HEK293T (cell line): ENCODE data around the gene ZNF672.

ENCODE experiments used
- NFRKB ChIP-seq: fragments of 450-650 bp; IDR thresholded peaks from 2 replicates; pipeline ENCODE4 v1.6.1; 2016; ENCODE audit warnings: mild to moderate bottlenecking, moderate library complexity
- SP1 ChIP-seq: fragments of 450-650 bp; IDR thresholded peaks from 2 replicates; pipeline ENCODE4 v1.6.1; 2017

DNA sequence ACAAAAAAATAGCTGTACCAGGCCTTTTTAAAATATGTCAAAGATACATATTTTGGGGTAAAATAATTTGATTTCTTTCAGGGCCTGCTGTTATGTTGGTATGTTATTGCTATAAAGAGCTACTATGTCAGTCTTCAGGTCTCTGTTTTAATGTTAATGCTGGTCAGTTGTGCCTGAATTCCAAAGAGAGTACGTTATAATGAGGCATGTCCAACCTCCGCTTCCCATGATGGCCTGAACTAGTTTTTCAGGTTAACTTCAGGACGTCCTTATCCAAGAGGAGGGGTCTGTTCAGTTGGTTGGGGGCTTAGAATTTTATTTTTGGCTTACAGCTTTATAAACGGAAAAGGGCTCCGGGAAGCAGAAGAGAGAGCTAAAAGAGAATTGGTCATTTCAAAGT, 47.6 kb upstream of the ZNF672 start:
- TF ChIP-seq SP1 (no peak), NFRKB (no peak)
